Measurements from ENCODE around the gene KCNJ1. TPM values are rescaled to one million over a fixed set of nuclear protein-coding genes. Genes with fewer than 3 reads are reported as not detected.

Gene KCNJ1
- total RNA-seq (under 1 TPM; 0.22 to 0.27 TPM), total RNA-seq (0 to 0.81 (median 0) reads per million in 172 experiments)
- polyA plus RNA-seq (2013, experiment 1 of 2) = 0.28 TPM
- 0.59 TPM for polyA plus RNA-seq (2013, experiment 2 of 2)

DNA sequence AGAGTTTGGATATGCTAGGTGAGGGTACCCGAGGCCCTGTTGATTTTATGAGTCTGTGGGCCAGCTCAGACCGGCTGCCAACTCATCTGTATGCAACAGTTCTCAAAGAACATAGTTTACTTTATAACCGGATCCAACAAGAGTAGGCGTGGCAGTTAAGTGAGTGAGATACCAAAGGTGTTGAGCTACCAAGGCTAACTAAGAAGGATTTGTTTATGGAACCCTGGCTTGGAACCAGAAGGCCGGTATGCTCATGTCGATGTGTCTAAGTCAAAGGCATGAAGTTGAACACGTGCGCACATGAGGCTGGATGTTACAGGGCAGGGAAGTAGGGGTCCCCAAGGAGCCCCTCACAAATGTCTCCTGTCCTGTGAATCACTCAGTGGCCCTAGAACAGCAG is at the start of gene KCNJ1:
TSS of gene KCNJ1 (minus strand) at position 20 of the 400 bp plus-strand sequence. CDS start 27,053 bp downstream, outside the sequence.
- Histone ChIP-seq H3K27me3 (ENCODE audit: control insufficient read depth in 1 of 2, insufficient read depth in 2 of 2, low read length in 2 of 2) (no peaks in the 10 kb centered on the region), H3K36me3 (ENCODE audit: insufficient read depth, low read length) (no peaks in the 10 kb centered on the region), H3K9me3 (ENCODE audit: control insufficient read depth in 1 of 2, insufficient read depth in 1 of 2, low read length in 2 of 2) (no peaks in the 10 kb centered on the region), H3K4me3 (ENCODE audit: low read length) (no peak within 1 kb of the TSS), H3K4me1 (ENCODE audit: insufficient read depth, low read length) (no peaks in the 10 kb centered on the region), H3K27ac (ENCODE audit: low read depth in 1 of 2, low read length in 2 of 2) (no peak within 1 kb of the TSS)
- no peaks in the 10 kb centered on the region for H3K36me3 Mint-ChIP-seq (ENCODE audit: low read depth)
- H3K4me3 Mint-ChIP-seq = no peak within 1 kb of the TSS
- TF ChIP-seq CTCF (IDR thresholded peaks at IDR 0.05) = no peak
- intact Hi-C loops (cut with DNase I, micrococcal nuclease) = no loop called here
- H3K9me3 Mint-ChIP-seq = no peaks in the 10 kb centered on the region
- H3K27me3 Mint-ChIP-seq = no peaks in the 10 kb centered on the region
- CTCF ChIA-PET = no interaction called here
- POLR2A ChIA-PET = interaction anchor here (0.9 to 1.4 kb wide), 2 partner anchors 9 to 22 kb away, joined by 3 to 4 read pairs; no protein-coding TSS in a partner anchor
- ATAC-seq (ENCODE audit: poor library complexity) (peak; percentile 30), DNase-seq (no peak)
- no peak within 1 kb of the TSS for H3K27ac Mint-ChIP-seq
- H3K4me1 Mint-ChIP-seq (ENCODE audit: low read depth) = no peaks in the 10 kb centered on the region

DNA sequence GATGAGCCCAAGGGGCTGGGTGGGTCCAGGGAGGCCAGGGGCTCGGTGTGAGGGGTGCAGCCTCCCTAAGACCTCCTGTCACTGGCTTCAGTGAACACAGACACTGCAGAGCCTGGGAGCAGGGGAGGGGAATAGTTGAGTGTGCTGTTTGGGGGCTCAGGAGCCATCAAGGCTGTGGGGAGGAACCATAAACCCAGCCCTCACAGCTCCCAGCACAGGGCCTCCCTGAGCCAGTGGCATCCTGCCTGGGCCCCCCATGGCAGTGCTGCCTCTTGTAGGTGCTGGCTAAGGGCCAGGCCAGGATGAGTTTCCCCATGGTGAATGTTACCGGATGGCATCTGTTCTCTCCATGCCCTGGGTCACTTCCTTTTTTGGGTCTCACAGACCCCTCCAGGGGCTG is 49.6 kb upstream of the KCNJ1 start:
- ChIA-PET CTCF (no interaction called here), POLR2A (no interaction called here)
- intact Hi-C loops (cut with DNase I, micrococcal nuclease) = no loop called here
- no peaks in the 10 kb centered on the region for H3K9me3 Mint-ChIP-seq
- no peaks in the 10 kb centered on the region for H3K4me1 Mint-ChIP-seq (ENCODE audit: low read depth)
- Histone ChIP-seq H3K4me3 (ENCODE audit: low read length) (no peak overlapping the region), H3K27ac (ENCODE audit: low read depth in 1 of 2, low read length in 2 of 2) (no peak overlapping the region), H3K36me3 (ENCODE audit: insufficient read depth, low read length) (no peaks in the 10 kb centered on the region), H3K9me3 (ENCODE audit: control insufficient read depth in 1 of 2, insufficient read depth in 1 of 2, low read length in 2 of 2) (peaks cover 0 to 11% of the 10 kb centered on the region in 2 experiments), H3K4me1 (ENCODE audit: insufficient read depth, low read length) (no peaks in the 10 kb centered on the region), H3K27me3 (ENCODE audit: control insufficient read depth in 1 of 2, insufficient read depth in 2 of 2, low read length in 2 of 2) (peaks cover 0 to 12% of the 10 kb centered on the region in 2 experiments)
- H3K4me3 Mint-ChIP-seq = no peak overlapping the region
- peaks cover 51% of the 10 kb centered on the region for H3K27me3 Mint-ChIP-seq
- no peak for ATAC-seq (ENCODE audit: poor library complexity)
- H3K27ac Mint-ChIP-seq = no peak overlapping the region
- TF ChIP-seq CTCF (IDR thresholded peaks at IDR 0.05) = no peak
- no peak for DNase-seq
- H3K36me3 Mint-ChIP-seq (ENCODE audit: low read depth) = no peaks in the 10 kb centered on the region

DNA sequence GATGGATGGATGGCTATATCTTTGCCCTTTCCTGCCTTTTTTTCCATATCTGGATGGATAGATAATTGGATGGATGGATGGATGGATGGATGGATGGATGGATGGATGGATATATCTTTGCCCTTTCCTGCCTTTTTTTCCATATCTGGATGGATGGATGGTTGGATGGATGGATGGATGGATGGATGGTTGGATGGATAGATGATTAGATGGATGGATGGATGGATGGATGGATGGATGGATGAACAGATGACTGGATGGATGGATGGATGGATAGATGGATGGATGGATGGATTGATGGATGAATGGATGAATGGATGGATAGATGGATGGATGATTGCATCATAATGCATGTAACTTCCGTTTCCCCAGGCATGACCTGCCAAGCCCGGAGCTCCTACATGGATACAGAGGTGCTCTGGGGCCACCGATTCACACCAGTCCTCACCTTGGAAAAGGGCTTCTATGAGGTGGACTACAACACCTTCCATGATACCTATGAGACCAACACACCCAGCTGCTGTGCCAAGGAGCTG is 49.0 kb upstream of the KCNJ1 start:
- H3K9me3 Mint-ChIP-seq = no peaks in the 10 kb centered on the region
- Histone ChIP-seq H3K4me1 (ENCODE audit: insufficient read depth, low read length) (no peaks in the 10 kb centered on the region), H3K27me3 (ENCODE audit: control insufficient read depth in 1 of 2, insufficient read depth in 2 of 2, low read length in 2 of 2) (peaks cover under 1 to 12% of the 10 kb centered on the region in 2 experiments), H3K27ac (ENCODE audit: low read depth in 1 of 2, low read length in 2 of 2) (no peak overlapping the region), H3K4me3 (ENCODE audit: low read length) (no peak overlapping the region), H3K9me3 (ENCODE audit: control insufficient read depth in 1 of 2, insufficient read depth in 1 of 2, low read length in 2 of 2) (peaks cover 0 to 11% of the 10 kb centered on the region in 2 experiments), H3K36me3 (ENCODE audit: insufficient read depth, low read length) (no peaks in the 10 kb centered on the region)
- intact Hi-C loops (cut with DNase I, micrococcal nuclease) = no loop called here
- ChIA-PET CTCF (no interaction called here), POLR2A (no interaction called here)
- DNase-seq (no peak), ATAC-seq (ENCODE audit: poor library complexity) (no peak)
- H3K36me3 Mint-ChIP-seq (ENCODE audit: low read depth) = no peaks in the 10 kb centered on the region
- no peak overlapping the region for H3K4me3 Mint-ChIP-seq
- no peaks in the 10 kb centered on the region for H3K4me1 Mint-ChIP-seq (ENCODE audit: low read depth)
- no peak for TF ChIP-seq CTCF (IDR thresholded peaks at IDR 0.05)
- H3K27me3 Mint-ChIP-seq = peaks cover 57% of the 10 kb centered on the region
- no peak overlapping the region for H3K27ac Mint-ChIP-seq
